SK-N-SH (cell line): Measurements from ENCODE around the gene MYO9B. TPM values are rescaled to one million over a fixed set of nuclear protein-coding genes. Genes with fewer than 3 reads are reported as not detected.
A peak's percentile ranks its signal among the peaks of the same experiment; 100 is the strongest.

ENCODE experiments used
- CTCF ChIA-PET: fragments of 300-600, 350-600 bp; formaldehyde crosslinking; extraction: SDS; loops from one replicate; lab custom pipeline; 2021; lab: Yijun Ruan, JAX
- POLR2A ChIA-PET: fragments of 350-600 bp; sonication (Branson Sonifier 250); formaldehyde crosslinking; extraction: SDS; loops from one replicate; lab custom pipeline; 2020; ENCODE audit warnings: antibody characterized with exemption, inconsistent platforms; lab: Yijun Ruan, JAX
- DNase-seq: peaks from one replicate; pipeline ENCODE4 v3.0.0; 2012
- H2AFZ ChIP-seq: fragments of 200-600 bp; sonication (generic); 2 replicates; pipeline ENCODE4 v1.8.1; 2016; ENCODE audit warnings: antibody characterized with exemption, mild to moderate bottlenecking, low read depth
- H3F3A ChIP-seq: fragments of 200-600 bp; sonication (generic); replicated peaks from 2 replicates; pipeline ENCODE3; 2016; ENCODE audit warnings: antibody characterized with exemption, mild to moderate bottlenecking; ENCODE audit not compliant: insufficient read depth
- H3K27ac ChIP-seq, 2 experiments: fragments of 200-500 bp in 1 of 2; fragments of 200-600 bp in 1 of 2; sonication (Bioruptor generic) in 1 of 2; sonication (generic), shearing (Covaris generic) in 1 of 2; 2 replicates each; pipeline versions ENCODE4 v1.5.1 to v1.6.1; 2014 to 2016; ENCODE audit warnings: low read depth in 2 of 2, inconsistent platforms in 1 of 2, low read length in 1 of 2, mild to moderate bottlenecking in 1 of 2, mixed read lengths in 1 of 2
- H3K27me3 ChIP-seq: fragments of 200-600 bp; sonication (generic), shearing (Covaris generic); 2 replicates; pipeline ENCODE4 v1.6.1; 2016; ENCODE audit warnings: mixed run types; ENCODE audit not compliant: insufficient read depth
- H3K36me3 ChIP-seq, 2 experiments: fragments of 200-500 bp in 1 of 2; fragments of 200-600 bp in 1 of 2; sonication (Bioruptor generic) in 1 of 2; sonication (generic) in 1 of 2; replicated peaks in 1 of 2; 2 replicates each; pipeline versions ENCODE3 to v1.5.1; 2014 to 2016; ENCODE audit warnings: low read length in 1 of 2, mild to moderate bottlenecking in 1 of 2; ENCODE audit not compliant: insufficient read depth in 2 of 2, control insufficient read depth in 1 of 2
- H3K4me1 ChIP-seq, 2 experiments: fragments of 200-500 bp in 1 of 2; fragments of 200-600 bp in 1 of 2; sonication (Bioruptor generic) in 1 of 2; sonication (generic), shearing (Covaris generic) in 1 of 2; 2 replicates each; pipeline versions ENCODE4 v1.5.1 to v1.6.1; 2014 to 2016; ENCODE audit warnings: low read depth in 1 of 2, low read length in 1 of 2, mixed run types in 1 of 2; ENCODE audit not compliant: insufficient read depth in 2 of 2, control insufficient read depth in 1 of 2
- H3K4me2 ChIP-seq: fragments of 200-600 bp; sonication (generic), shearing (Covaris generic); 2 replicates; pipeline ENCODE4 v1.6.1; 2017; ENCODE audit warnings: mixed run types
- H3K4me3 ChIP-seq, 2 experiments: fragments of 200-500 bp in 1 of 2; fragments of 200-600 bp in 1 of 2; sonication (Bioruptor generic) in 1 of 2; sonication (generic), shearing (Covaris generic) in 1 of 2; 2 replicates each; pipeline versions ENCODE4 v1.5.1 to v1.8.1; 2014 to 2016; ENCODE audit warnings: low read depth in 2 of 2, inconsistent platforms in 1 of 2, low read length in 1 of 2, mild to moderate bottlenecking in 1 of 2, mixed read lengths in 1 of 2, moderate library complexity in 1 of 2
- H3K79me2 ChIP-seq: fragments of 200-600 bp; sonication (generic); 2 replicates; pipeline ENCODE4 v1.8.1; 2017; ENCODE audit warnings: mild to moderate bottlenecking; ENCODE audit not compliant: insufficient read depth
- H3K9ac ChIP-seq: fragments of 200-600 bp; sonication (generic); 2 replicates; pipeline ENCODE4 v1.6.1; 2017; ENCODE audit warnings: mixed run types
- H3K9me2 ChIP-seq: fragments of 200-600 bp; sonication (generic); 2 replicates; pipeline ENCODE4 v1.6.1; 2017; ENCODE audit warnings: mixed run types
- H3K9me3 ChIP-seq: fragments of 200-600 bp; sonication (generic); 2 replicates; pipeline ENCODE4 v1.6.1; 2017; ENCODE audit warnings: mixed run types, mild to moderate bottlenecking, moderate library complexity
- H4K20me1 ChIP-seq: fragments of 200-600 bp; sonication (generic); 2 replicates; pipeline ENCODE4 v1.6.1; 2017; ENCODE audit warnings: mild to moderate bottlenecking, mixed run types; ENCODE audit not compliant: insufficient read depth
- CHD2 ChIP-seq: fragments of 150-350 bp; IDR thresholded peaks from 2 replicates; pipeline ENCODE4 v1.6.1; 2018; ENCODE audit warnings: low read length; ENCODE audit not compliant: partially characterized antibody
- FOSL2 ChIP-seq: IDR thresholded peaks from 2 replicates; pipeline ENCODE4 v1.4.0; 2012; ENCODE audit warnings: low read depth, mild to moderate bottlenecking, moderate library complexity, borderline replicate concordance
- MEF2A ChIP-seq: IDR thresholded peaks from 2 replicates; pipeline ENCODE4 v1.4.0; 2012; ENCODE audit warnings: low read depth, borderline replicate concordance
- MXI1 ChIP-seq: IDR thresholded peaks from 2 replicates; pipeline ENCODE4 v1.6.1; 2012; ENCODE audit warnings: mild to moderate bottlenecking, low read depth, low read length, improper control_type of control experiment
- NRF1 ChIP-seq: IDR thresholded peaks from 2 replicates; pipeline ENCODE4 v1.6.1; 2012; ENCODE audit warnings: low read depth, mild to moderate bottlenecking, low read length
- RAD21 ChIP-seq: IDR thresholded peaks from 2 replicates; pipeline ENCODE4 v1.6.1; 2012; ENCODE audit warnings: mild to moderate bottlenecking, low read length
- RCOR1 ChIP-seq: fragments of 150-350 bp; IDR thresholded peaks from 2 replicates; pipeline ENCODE4 v1.6.1; 2017; ENCODE audit warnings: antibody characterized with exemption, low read length
- SMC3 ChIP-seq: IDR thresholded peaks from 2 replicates; pipeline ENCODE4 v1.6.1; 2012; ENCODE audit warnings: low read depth, low read length, improper control_type of control experiment
- TEAD4 ChIP-seq: IDR thresholded peaks from 2 replicates; pipeline ENCODE4 v1.4.0; 2012; ENCODE audit warnings: mild to moderate bottlenecking, borderline replicate concordance; ENCODE audit not compliant: insufficient read depth
- WGBS: methylation state at CpG from one replicate; pipeline ENCODE4 v1.1.6; 2017; ENCODE audit warnings: low lambda C conversion rate; 5-methylcytosine and 5-hydroxymethylcytosine counted together
- polyA plus RNA-seq, 3 experiments: library from polyadenylated mRNA; depleted of rRNA; stranded (reverse); fragments of >200 nt; gene quantifications; 2 replicates each; pipeline ENCODE4 v1.2.3, GENCODE V29; 2012
- TF ChIP-seq, protein P1 (sequence below): IDR thresholded peaks from 2 replicates; pipeline ENCODE4 v1.4.0; 2012; ENCODE audit warnings: low read depth, borderline replicate concordance
- TF ChIP-seq, protein P2 (sequence below): fragments of 200-600 bp; sonication (generic); IDR thresholded peaks from 2 replicates; pipeline ENCODE4 v1.6.1; 2017; ENCODE audit warnings: antibody characterized with exemption, mild to moderate bottlenecking, moderate library complexity
- TF ChIP-seq, protein P3 (sequence below): IDR thresholded peaks from 2 replicates; pipeline ENCODE4 v1.4.0; 2012; ENCODE audit warnings: low read depth, borderline replicate concordance
- TF ChIP-seq, protein P4 (sequence below): fragments of 150-350 bp; IDR thresholded peaks from 2 replicates; pipeline ENCODE4 v1.6.1; 2016; ENCODE audit warnings: mild to moderate bottlenecking, low read depth, low read length

Gene MYO9B
- polyA plus RNA-seq, 1 of the 3 experiments (the other 2 are of a cell fraction) = 37.6 TPM

DNA sequence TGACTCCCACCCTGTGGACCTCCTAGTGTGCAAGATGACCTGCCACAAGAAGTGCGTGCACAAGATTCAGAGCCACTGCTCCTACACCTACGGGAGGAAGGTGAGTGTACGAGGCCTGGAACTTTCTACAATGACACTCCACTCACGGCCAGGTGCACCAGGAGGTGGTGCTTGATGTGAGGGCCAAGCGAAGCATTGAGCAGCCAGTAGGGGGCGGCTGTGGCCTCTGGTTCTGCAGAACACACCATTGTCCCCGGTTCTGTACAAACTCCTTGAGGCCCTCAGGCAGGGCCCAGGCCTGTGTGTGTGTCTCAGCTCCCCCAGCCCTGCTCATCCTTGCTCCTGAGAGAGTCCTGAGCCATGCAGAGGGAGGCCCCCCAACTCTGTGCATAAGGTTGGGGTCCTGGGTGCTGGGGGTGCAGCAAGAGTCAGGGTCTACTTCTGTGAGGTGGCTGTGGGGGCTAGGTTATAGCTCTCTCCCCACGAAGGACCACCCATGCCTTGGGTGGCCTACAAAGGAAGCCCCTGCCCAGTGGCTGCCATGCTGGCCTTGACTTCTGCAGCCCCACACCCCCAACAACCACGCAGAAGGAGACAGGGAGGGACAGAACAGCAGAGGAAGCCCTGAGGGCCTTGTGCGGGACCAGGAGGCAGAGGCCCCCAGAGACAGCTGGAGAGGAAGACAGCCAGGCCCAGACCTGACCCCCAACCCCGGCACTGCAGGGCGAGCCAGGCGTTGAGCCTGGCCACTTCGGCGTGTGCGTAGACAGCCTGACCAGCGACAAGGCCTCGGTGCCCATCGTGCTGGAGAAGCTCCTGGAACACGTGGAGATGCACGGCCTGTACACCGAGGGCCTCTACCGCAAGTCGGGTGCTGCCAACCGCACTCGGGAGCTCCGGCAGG, 129.9 kb downstream of the MYO9B start:
- Histone ChIP-seq H3K27me3 (no peaks in the 10 kb centered on the region), H3K4me3 (no peak overlapping the region), H3K9me3 (no peaks in the 10 kb centered on the region), H3K9ac (no peak overlapping the region), H2AFZ (no peak overlapping the region), H3K9me2 (no peaks in the 10 kb centered on the region), H3F3A (peaks cover 6% of the 10 kb centered on the region), H3K27ac (no peak overlapping the region), H3K79me2 (no peaks in the 10 kb centered on the region), H3K4me2 (no peak overlapping the region), H3K36me3 (peaks cover 13 to 44% of the 10 kb centered on the region in 2 experiments), H3K4me1 (no peaks in the 10 kb centered on the region), H4K20me1 (no peaks in the 10 kb centered on the region)
- ChIA-PET CTCF (interaction anchor here (0.7 to 4.1 kb wide), 13 partner anchors 9 to 137 kb away, joined by 3 to 22 read pairs (median 3); partner anchors contain the start of genes ANKLE1, BABAM1, HAUS8 and MYO9B), POLR2A (interaction anchor here (1.2 kb wide), 1 partner anchor 9 kb away, joined by 4 read pairs; the partner anchor contains the start of gene USE1)
- WGBS = 70% methylated on average over 2 of the region's 27 CpGs
- TF ChIP-seq TEAD4 = no peak
- TF ChIP-seq NRF1 = no peak
- peak; percentile 68 for TF ChIP-seq SMC3
- TF ChIP-seq, protein P1, sequence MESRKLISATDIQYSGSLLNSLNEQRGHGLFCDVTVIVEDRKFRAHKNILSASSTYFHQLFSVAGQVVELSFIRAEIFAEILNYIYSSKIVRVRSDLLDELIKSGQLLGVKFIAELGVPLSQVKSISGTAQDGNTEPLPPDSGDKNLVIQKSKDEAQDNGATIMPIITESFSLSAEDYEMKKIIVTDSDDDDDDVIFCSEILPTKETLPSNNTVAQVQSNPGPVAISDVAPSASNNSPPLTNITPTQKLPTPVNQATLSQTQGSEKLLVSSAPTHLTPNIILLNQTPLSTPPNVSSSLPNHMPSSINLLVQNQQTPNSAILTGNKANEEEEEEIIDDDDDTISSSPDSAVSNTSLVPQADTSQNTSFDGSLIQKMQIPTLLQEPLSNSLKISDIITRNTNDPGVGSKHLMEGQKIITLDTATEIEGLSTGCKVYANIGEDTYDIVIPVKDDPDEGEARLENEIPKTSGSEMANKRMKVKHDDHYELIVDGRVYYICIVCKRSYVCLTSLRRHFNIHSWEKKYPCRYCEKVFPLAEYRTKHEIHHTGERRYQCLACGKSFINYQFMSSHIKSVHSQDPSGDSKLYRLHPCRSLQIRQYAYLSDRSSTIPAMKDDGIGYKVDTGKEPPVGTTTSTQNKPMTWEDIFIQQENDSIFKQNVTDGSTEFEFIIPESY = no peak
- TF ChIP-seq, protein P2, sequence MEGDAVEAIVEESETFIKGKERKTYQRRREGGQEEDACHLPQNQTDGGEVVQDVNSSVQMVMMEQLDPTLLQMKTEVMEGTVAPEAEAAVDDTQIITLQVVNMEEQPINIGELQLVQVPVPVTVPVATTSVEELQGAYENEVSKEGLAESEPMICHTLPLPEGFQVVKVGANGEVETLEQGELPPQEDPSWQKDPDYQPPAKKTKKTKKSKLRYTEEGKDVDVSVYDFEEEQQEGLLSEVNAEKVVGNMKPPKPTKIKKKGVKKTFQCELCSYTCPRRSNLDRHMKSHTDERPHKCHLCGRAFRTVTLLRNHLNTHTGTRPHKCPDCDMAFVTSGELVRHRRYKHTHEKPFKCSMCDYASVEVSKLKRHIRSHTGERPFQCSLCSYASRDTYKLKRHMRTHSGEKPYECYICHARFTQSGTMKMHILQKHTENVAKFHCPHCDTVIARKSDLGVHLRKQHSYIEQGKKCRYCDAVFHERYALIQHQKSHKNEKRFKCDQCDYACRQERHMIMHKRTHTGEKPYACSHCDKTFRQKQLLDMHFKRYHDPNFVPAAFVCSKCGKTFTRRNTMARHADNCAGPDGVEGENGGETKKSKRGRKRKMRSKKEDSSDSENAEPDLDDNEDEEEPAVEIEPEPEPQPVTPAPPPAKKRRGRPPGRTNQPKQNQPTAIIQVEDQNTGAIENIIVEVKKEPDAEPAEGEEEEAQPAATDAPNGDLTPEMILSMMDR = peak; percentile 61
- TF ChIP-seq RAD21 = peak; percentile 68
- DNase-seq = peak; percentile 74

DNA sequence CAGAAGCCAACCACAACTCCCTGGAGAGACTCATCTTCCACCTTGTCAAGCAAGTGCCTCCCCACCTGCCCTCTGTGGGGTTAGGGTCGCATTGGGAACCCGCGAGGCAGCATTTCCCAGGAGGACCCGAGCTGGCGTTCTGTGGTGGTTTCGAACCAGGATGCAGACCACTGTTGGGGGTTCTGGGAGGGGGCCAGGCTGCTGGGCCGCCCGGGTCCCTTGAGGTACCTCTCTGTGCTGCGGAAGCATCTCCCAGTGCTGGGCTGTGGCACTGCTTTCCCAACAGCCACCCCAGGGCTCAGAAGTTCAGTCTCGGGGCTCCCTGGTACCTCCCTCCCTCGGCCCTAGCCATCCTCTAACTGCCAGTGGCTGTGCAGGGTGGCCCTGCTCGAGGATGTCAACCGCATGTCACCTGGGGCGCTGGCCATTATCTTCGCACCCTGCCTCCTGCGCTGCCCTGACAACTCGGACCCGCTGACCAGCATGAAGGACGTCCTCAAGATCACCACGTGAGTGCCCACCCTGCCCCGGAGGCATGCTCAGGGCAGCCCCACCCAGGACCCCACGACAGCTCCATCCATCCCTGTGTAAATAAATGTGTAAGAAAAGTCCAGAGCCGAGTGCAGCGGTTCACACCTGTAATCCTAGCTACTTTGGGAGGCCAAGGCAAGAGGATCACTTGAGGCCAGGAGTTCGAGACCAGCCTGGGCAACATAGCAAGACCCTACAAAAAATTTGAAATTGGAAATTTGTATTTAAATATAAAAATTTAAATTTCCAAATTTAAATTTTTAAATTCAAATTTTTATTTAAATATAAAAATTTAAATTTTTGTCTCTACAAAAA, 131.4 kb downstream of the MYO9B start:
- H3K9ac ChIP-seq = no peak overlapping the region
- TF ChIP-seq, protein P2 = no peak
- TF ChIP-seq MXI1 (no peak), MEF2A (no peak), RCOR1 (no peak), CHD2 (no peak), FOSL2 (no peak)
- TF ChIP-seq, protein P3, sequence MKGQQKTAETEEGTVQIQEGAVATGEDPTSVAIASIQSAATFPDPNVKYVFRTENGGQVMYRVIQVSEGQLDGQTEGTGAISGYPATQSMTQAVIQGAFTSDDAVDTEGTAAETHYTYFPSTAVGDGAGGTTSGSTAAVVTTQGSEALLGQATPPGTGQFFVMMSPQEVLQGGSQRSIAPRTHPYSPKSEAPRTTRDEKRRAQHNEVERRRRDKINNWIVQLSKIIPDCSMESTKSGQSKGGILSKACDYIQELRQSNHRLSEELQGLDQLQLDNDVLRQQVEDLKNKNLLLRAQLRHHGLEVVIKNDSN = no peak
- TF ChIP-seq, protein P4, sequence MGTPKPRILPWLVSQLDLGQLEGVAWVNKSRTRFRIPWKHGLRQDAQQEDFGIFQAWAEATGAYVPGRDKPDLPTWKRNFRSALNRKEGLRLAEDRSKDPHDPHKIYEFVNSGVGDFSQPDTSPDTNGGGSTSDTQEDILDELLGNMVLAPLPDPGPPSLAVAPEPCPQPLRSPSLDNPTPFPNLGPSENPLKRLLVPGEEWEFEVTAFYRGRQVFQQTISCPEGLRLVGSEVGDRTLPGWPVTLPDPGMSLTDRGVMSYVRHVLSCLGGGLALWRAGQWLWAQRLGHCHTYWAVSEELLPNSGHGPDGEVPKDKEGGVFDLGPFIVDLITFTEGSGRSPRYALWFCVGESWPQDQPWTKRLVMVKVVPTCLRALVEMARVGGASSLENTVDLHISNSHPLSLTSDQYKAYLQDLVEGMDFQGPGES = no peak

More for the DNA sequence above, 131.4 kb downstream of the MYO9B start:
- H3K27ac ChIP-seq = no peak overlapping the region
- H3K79me2 ChIP-seq = no peaks in the 10 kb centered on the region
- 96% methylated on average over 14 of the region's 25 CpGs for WGBS
- H3K4me2 ChIP-seq = no peak overlapping the region
- H3K4me3 ChIP-seq = no peak overlapping the region
- H3K36me3 ChIP-seq = peaks cover 13 to 38% of the 10 kb centered on the region in 2 experiments
- no peaks in the 10 kb centered on the region for H3K9me3 ChIP-seq
- H3K4me1 ChIP-seq = no peaks in the 10 kb centered on the region
- peaks cover 8% of the 10 kb centered on the region for H3F3A ChIP-seq
- no peak overlapping the region for H2AFZ ChIP-seq
- CTCF ChIA-PET = interaction anchor here (1.3 to 4.1 kb wide), 2 partner anchors 72 to 76 kb away, joined by 3 to 22 read pairs; partner anchors contain the start of gene ANKLE1
- DNase-seq = no peak
- no peaks in the 10 kb centered on the region for H3K9me2 ChIP-seq
- H4K20me1 ChIP-seq = no peaks in the 10 kb centered on the region
- POLR2A ChIA-PET = no interaction called here
- no peaks in the 10 kb centered on the region for H3K27me3 ChIP-seq
